OCI-M2 (cell line): ENCODE measurements around the gene TTC29.

Experiments
- DNase-seq: peaks from one replicate; lab custom pipeline; 2025; ENCODE audit not compliant: unreplicated experiment; lab: John Stamatoyannopoulos, UW

TTC29 gene, protein sequence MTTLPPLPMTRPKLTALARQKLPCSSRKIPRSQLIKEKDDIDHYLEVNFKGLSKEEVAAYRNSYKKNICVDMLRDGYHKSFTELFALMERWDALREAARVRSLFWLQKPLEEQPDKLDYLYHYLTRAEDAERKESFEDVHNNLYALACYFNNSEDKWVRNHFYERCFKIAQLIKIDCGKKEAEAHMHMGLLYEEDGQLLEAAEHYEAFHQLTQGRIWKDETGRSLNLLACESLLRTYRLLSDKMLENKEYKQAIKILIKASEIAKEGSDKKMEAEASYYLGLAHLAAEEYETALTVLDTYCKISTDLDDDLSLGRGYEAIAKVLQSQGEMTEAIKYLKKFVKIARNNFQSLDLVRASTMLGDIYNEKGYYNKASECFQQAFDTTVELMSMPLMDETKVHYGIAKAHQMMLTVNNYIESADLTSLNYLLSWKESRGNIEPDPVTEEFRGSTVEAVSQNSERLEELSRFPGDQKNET

DNA sequence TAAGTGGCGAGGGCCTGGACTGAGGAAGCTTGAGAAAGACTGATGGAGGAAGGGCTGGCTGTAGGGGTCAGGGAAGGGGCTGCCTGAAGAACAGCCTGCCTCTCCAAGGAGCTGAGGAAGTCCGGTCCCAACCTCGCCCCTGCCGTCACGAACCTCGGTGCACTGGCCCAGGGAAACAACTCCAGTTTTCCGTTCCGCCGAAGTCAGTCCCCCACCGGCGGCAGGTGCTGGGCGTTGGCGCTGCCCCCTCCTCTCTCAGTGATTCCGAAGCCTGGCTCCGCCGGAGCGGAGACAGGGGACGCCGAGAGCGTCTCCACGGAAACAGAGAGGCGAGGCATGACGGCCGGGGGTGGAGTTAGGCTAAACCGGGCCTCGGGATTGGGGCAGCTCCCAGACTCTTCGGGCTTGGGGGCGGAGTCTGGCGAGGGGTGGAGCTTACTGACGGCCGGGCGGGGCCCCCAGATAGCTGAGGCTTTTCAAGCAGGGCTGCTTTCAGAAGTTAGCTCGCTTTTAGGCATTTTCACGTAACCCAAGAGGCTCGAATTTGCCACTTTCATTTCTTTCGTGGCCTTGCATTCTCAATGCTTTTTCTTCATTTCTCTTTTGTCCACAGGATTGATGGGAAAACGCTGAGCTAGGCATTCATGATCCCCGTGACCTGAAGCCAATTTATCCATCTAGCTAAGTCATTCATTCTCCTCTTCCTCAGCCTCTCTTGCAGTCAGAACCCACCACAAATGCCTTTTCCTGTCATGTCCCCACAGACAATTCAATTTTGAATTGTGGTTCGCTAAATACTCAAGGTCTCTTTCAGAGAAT is at the start of gene TTC29:
Gene TTC29 (minus strand): TSS at position 309 of the 819 bp plus-strand sequence. CDS start 5,969 bp downstream, outside the sequence.
- DNase-seq = peak; percentile 30

DNA sequence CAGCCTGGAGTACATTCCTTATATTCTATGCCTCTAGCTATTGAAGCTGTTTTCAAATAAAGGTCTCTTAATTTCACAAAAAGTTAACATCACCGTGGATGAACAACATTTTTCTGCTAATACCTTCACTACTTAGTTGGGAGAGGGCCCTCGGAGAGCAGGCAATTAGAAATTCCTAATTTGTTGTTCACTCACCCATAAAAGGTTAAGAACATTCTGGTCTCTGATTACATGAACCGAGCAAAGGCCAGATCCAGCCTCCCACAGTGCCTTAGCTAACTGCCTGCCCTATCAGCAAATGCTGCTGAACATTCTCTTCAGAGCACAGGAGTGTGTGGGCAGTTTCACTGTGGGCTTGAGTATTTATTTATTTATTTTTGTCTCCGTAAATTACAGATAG is 36.0 kb upstream of the TTC29 start:
- DNase-seq = no peak

DNA sequence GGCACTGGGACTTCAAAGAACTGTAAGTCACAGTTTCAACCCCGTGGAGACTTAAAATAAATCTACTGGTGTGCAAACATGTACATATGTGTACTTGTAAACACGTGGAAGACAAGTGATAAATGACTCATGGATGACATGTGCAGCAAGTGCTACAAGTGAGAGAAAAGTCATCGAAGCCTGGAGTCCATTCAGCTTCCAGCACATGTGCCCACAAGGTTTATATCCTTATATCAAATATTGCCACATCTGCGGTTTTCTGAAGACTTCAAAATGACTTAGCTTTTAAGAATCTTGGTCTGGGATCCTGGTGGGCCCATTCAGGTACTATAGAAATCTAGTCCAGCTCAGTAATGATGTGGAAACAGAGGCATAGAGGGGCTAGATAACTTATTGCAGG is 33.0 kb upstream of the TTC29 start:
- DNase-seq = no peak

DNA sequence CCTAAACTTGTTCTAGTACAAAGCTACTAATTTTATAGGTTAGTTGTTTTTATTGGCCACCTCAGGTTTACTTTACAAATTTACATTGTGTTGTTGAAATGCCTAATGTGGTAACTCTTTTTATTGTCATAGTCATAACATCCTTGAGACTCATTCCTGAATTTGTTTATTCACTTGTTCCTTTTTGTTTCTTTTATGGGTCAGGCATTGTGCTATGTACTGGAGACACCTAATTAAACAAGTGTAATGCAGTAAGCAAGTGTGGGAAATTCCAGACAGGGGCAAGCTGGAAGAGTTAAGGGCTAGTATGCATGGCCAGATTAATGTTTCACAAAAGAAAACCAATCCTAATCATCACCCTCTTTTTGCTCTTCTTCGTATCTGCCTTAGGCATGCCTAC is 30.5 kb upstream of the TTC29 start:
- DNase-seq = no peak

DNA sequence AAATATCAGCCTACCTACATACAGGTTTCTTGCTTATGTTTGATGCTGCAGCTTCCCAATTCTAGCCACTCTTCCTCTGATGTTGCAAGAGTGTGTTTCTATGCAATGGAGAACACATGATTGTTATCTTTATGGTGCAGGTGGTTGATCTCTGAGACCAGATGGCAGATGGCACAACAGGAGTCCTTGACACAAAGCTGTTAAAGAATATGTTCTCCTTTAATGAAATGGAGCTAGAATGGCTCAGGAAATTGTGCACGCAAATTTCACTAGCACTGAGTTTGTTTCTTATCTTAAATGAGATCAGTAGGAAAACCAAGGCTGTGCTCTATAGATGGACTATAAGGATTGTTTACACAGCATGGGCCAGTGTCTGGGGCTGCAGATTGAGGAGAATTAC is 29.9 kb upstream of the TTC29 start:
- DNase-seq = no peak

DNA sequence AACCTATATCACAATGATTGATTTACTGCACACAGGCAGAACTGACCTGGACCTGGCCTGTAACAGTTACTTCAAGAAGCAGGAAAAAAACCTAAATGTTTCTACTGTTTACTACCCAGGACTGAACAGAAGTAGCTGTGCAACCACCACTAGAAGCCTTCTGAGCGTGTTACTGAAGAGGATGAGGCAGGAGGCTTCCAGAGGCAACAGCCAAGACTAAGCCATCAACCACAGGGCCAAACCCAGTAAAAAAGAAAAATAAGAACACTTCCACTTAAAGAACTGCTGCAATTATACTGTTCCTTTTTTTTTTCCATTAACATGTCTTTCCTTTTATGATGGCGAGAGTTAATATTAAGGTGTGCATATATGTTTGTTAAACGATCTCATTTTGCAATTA is 29.4 kb upstream of the TTC29 start:
- DNase-seq = no peak

DNA sequence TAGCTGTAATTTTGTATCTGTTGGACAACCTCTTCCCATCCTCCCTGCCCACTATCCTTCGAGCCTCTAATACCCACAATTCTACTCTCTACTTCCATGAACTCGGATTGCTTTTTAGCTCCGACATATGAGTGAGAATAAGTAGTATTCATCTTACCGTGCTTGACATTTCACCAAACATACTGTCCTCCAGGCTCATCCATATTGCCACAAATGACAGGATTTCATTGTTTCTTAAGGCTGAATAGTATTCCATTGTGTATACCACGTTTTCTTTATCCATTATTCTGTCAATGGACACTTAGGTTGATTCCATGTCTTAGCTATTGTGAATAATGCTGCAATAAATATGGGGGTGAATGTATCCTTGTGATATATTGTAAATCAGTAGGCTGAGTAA is 26.4 kb upstream of the TTC29 start:
- no peak for DNase-seq

DNA sequence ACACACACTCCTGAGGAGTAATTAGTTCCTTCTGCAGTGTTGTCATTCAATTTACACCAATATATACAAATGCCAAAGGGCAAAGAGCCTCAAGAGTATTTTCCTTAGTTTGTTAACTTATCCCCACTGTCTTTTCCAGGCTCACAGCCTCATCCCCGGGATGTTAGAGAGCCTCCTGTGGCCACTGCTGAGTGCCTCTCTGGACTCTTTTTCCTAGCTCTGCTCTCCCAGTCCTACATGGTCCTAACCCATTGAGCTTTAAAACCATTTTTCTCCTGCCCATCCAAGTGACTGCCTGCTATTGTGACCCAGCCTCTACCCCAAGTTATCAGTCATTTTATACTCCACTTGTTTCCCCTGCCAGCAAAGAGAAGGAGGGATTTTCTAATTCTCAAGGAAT is 23.5 kb upstream of the TTC29 start:
- DNase-seq = no peak

DNA sequence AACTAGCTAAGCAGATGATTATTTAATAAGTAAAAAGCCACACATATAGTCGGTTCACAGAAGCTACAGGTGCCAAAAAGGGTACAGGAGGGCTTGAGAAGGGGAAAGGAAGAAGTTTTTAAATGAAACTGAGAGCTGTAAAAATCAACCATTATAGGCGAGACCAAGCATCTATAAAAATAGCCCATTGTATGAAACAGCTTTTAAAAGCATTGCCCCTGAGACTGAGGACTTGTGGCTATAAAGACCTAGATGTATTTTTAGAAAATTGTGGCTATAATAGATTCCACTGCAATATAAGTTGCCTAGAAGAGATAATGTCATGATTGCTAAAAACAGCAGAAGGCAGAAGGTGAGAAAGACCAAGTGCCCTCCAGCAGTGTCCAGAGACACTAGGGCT is 15.0 kb upstream of the TTC29 start:
- DNase-seq = no peak

DNA sequence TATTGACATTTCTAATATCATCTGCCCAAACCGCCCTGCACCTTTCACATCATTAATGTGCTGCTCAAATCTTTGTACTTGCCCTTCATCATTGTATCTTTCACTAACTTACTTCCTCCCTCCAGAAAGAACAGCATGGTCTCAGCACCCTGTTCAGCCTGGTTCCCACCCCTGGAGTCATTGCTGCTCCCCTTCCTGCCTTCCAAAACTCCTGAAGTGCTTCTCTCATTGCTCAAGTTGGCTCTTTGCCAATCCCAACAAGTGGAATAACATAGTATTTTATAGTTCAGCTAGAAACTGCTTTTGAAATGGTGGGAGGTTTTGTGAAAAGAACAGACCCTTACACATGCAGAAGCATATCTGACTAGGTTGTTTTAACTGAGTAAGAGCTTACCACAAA is 14.0 kb upstream of the TTC29 start:
- DNase-seq = no peak

DNA sequence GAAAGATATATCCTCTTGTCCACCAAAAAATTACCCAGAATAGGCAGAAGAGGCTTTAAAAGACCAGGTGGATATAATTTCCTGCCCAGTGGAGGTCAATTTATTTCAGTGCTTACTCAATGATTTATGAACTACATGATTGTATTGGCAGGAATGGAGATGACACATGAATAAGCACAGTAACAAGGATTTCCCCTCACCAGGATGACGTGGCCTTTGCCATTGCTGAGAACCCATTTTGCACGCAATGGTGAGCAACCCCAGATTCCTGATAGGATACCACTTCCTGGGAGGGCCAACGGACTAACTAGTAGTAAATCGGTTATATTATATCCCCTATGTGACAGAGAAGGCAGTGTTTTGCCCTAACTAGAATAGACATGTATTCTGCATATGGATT is 11.6 kb upstream of the TTC29 start:
- no peak for DNase-seq

DNA sequence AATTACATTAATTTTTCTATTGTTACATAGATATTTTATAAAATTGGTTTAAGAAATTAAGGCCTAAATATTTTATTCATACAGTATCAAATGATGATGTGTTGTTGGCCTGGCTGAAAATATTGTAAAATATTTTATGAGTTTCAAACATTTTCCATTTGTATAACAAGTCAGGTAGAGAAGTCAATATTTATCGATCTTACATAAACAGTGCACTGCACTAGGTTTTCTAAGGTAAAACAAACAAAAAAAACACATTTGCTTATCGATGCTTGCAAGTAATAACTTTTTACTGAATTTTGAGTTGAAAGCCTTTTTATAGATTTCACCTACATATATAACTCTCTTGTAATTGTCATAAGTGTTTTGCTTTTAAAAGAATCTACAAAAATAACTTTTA is 7.2 kb upstream of the TTC29 start:
- DNase-seq = no peak

DNA sequence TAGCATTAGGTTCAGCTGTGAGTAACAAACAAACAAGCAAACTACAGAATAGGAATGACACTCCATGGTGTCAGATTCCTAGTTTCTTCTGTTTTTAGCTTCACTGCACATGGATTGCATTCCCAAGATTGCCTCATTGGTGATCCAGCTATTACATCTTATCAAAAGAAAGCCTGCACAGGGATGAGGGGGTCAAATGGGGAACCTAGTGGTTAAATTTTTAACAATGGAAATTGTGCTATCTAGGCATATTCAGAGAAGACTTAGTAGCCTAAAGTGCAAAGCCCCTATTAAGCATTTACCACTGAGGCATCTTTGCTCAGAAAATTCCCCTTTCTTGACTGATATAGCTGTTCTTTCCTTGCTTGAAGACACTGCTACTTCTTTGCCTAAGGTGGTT is 3.9 kb upstream of the TTC29 start:
- no peak for DNase-seq

DNA sequence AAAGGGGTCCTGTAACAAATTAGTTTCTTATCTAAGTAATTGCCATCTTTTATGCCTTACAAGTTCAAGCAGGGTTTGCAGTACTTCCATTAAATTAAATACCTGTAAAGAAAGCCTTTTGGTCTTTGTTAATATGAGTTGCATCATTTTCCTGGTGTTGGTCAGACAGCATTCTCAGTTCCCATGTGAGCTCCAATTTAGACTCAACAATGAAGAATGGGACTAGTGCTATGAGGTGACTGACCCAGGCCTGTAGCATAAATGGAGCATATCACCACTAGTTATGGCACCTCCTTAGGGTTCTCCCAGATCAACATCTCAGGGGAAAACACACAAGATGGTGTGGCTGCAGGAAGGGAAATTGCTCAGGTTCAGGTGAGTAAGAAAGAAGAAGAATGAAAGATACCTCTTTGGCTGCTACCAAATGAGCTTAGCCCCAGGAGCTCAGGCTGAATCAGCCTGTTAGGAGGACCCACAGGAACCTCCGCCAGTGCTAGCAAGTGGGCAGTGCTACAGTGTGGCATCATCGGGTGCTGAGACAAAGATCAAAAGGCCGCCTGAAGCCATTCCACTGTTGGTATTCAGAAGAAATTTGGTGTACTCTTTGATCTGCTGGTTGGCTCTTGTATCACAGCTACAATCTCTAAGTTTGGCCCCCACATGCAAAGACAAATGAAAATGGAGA is 1.8 kb downstream of the TTC29 start:
- no peak for DNase-seq

DNA sequence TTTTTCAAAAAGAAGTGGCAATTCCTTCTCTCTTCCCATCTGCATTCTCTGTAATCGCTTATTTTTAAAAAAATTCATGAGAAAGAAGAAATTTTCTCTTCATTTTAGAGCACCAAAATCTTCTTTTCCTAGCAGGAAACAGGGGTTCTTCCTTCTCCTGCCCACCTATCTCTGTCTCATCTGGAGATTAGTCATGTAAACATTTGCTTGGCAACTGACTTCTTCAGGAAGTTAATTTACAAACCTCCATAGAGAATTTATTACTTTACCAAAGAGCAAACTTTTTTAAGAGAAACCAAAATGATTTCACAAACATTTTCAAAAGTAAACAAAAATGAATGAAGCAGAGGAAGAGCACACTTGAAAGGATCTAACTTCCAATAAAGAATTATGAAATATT is 13.5 kb downstream of the TTC29 start:
- no peak for DNase-seq

DNA sequence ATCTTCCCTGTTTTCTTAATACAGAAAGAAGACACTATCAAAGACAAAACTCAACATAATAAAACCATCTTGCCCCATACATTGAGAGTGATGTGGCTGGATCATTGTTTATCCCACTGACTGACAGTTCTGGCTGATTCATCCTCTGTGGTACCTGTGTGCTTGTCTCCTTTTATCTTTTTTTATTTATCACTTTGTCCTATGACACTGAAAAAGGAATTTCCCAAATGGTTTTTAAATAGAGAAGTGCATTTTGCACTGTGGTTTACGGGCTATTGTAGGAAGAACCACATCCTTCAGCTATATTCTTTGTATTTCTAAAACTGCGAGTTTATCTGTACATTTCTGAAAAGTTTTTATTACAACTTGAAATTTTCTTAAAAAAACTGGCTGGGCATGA is 15.0 kb downstream of the TTC29 start:
- no peak for DNase-seq

DNA sequence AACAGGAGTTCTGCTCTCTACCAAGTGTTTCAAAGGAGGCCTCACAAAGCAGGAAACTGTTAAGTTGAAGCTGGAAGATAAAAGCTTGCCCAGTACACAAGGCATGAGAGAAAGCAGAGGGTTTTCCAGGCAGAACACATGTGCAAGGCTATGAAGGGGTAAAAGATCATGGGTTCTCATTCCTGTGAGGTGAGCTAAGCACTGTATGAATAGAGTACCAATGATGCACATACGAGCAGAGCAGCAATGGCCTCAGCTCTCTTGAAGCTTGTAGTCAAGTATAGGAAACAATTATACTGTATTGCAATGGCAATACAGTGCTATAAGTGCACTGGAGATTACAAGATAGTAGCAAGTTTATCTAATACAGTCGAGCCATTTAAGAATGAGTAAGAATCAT is 18.0 kb downstream of the TTC29 start:
- DNase-seq = no peak

DNA sequence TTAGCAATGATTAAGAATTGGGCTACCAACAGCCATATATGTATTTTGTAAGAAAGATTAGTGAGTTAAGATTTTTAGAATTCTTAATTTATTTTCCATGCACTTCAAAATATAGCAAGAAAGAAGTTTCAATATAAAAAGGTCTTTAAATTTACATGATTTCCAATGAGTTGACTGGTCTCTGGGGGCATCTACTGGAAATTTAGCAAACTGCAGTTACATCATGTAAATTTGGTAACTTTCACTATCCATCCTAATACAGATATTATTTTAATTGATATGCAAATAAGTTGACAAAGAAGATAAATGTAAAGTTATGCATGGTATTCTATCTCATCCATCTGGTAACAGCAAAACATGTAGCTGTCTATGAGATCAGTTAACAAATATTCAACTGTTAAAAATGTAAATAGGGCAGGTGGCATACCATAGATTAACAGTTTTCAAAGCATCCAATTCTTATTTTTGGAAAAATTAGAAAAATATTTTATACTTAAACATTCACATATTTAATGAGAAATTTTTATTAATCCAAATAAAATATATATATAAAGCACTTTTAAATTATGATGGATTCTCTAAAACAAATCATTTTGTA is 29.1 kb downstream of the TTC29 start:
- no peak for DNase-seq

DNA sequence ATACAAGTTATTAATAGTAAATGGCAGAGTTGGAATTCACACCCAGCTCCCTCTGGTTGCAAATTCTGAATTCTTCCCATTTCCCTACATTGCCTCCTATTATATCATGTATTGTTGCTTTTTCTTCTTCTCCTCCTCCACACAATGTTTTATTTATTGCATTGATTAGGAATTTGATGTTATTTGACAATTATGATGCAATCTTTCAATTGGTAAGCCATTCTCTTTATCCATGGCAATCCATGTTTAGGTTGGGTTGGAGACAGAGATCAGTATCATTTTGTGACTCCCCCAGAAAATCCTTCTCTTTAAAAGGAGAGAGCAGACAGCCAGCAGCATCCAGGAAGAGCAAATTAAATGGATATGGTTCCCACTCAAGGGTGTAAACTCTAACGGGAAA is 30.5 kb downstream of the TTC29 start:
- no peak for DNase-seq

DNA sequence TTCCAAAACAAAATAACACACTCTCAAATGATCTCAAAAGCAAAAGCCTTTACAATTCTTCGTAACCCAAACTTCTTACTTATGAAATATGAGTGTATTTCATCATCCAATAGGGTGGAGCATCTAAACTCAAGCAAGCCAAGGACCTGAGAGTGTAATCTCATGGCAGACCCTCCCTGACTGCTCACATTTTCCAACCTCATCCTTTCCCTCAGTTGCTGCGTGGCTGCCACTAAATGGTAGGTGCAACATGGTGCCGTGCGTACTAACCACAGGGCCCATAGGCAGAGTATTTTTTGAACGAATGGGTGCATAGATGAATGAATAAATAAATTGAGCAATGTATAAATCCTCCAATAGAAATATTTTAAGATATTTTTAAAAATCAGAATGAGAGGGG is 45.4 kb downstream of the TTC29 start:
- no peak for DNase-seq

DNA sequence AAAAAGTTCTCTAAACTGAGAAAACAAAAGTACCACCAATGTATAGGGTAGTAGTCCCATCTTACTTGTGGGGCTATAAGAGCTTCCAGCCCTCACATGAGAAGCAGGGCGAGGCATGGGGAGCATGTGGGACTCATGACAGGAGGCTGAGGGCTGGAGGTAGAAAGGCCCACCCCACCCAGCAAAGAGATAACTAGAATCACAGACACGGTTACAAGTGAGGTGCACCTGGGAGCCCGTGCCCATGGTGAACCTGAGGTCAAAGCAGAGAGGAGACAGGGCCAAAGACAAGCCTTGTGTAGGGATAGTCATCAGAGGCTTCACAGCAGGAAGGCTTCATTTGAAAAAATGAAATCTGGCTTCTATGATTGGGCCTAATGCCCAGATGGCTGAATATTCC is 55.4 kb downstream of the TTC29 start:
- DNase-seq = no peak
